Endothelial cell of hepatic sinusoid (primary cell): ENCODE results near the gene INIP.
"Not testable (repeated sequence)": the region's sequence is repeated elsewhere in the genome, so short reads cannot be mapped to it uniquely, and the experiment has no call there.

ENCODE experiments used
- in situ Hi-C: cut with HindIII; loops from 2 replicates; pipeline ENCODE4 v1.10.0; 2017; ENCODE audit warnings: low sequenced_read_pairs

Gene INIP

GRCh38 chr9:112677040-112677439 lies 40.9 kb downstream of the INIP start:
- in situ Hi-C loops: no loop called here

- in situ Hi-C loops: not testable (repeated sequence)
Measured at GRCh38 chr9:112673221-112673620, 44.7 kb downstream of the INIP start.

GRCh38 chr9:112670991-112671625 lies 46.8 kb downstream of the INIP start:
- in situ Hi-C loops: no loop called here

GRCh38 chr9:112669326-112669725 lies 48.6 kb downstream of the INIP start:
- in situ Hi-C loops: no loop called here

GRCh38 chr9:112665347-112665746 lies 52.6 kb downstream of the INIP start:
- in situ Hi-C loops: no loop called here

GRCh38 chr9:112664531-112664930 lies 53.4 kb downstream of the INIP start:
- in situ Hi-C loops: loop anchor here (5.0 kb wide), 1 partner anchor 63 kb away; no protein-coding TSS in a partner anchor

GRCh38 chr9:112663681-112664080 lies 54.2 kb downstream of the INIP start:
- in situ Hi-C loops: loop anchor here (5.0 kb wide), 1 partner anchor 64 kb away; no protein-coding TSS in a partner anchor

GRCh38 chr9:112659906-112660305 lies 58.0 kb downstream of the INIP start:
- in situ Hi-C loops: loop anchor here (5.0 kb wide), 1 partner anchor 67 kb away; no protein-coding TSS in a partner anchor

- in situ Hi-C loops: no loop called here
Measured at GRCh38 chr9:112655668-112656067, 62.2 kb downstream of the INIP start.

GRCh38 chr9:112654282-112654681 lies 63.6 kb downstream of the INIP start:
- in situ Hi-C loops: no loop called here

- in situ Hi-C loops: no loop called here
Measured at GRCh38 chr9:112648624-112649023, 69.3 kb downstream of the INIP start.

- in situ Hi-C loops: no loop called here
Measured at GRCh38 chr9:112647596-112647995, 70.3 kb downstream of the INIP start.

- in situ Hi-C loops: no loop called here
Measured at GRCh38 chr9:112642126-112642525, 75.8 kb downstream of the INIP start.

- in situ Hi-C loops: no loop called here
Measured at GRCh38 chr9:112640311-112640710, 77.6 kb downstream of the INIP start.
